ENCODE results near the gene NFKB1. TPM values are rescaled to one million over a fixed set of nuclear protein-coding genes. Genes with fewer than 3 reads are reported as not detected.

Gene NFKB1
- total RNA-seq, 1 donor from 2014 or later: 38.5 TPM

GRCh38 chr4:102521570-102521969, 20.4 kb downstream of the NFKB1 start:
- no peak for DNase-seq (ENCODE audit: extremely low spot score in 2 of 2)
- Histone ChIP-seq H3K4me3 (no peak overlapping the region), H3K27ac (no peak overlapping the region), H3K9me3 (no peaks in the 10 kb centered on the region), H3K36me3 (no peaks in the 10 kb centered on the region), H3K4me1 (peaks cover 44% of the 10 kb centered on the region), H3K27me3 (no peaks in the 10 kb centered on the region)
- intact Hi-C loops (cut with DNase I): no loop called here
- TF ChIP-seq CTCF (IDR thresholded peaks at IDR 0.05): no peak
- no peak for TF ChIP-seq POLR2AphosphoS5 (IDR thresholded peaks at IDR 0.05; ENCODE audit: insufficient read depth in 1 of 2, low read depth in 1 of 2)

GRCh38 chr4:102522031-102522440, 20.9 kb downstream of the NFKB1 start:
- Histone ChIP-seq H3K27ac (no peak overlapping the region), H3K9me3 (no peaks in the 10 kb centered on the region), H3K4me1 (peaks cover 44% of the 10 kb centered on the region), H3K4me3 (no peak overlapping the region), H3K36me3 (no peaks in the 10 kb centered on the region), H3K27me3 (no peaks in the 10 kb centered on the region)
- DNase-seq (ENCODE audit: extremely low spot score in 2 of 2): no peak
- intact Hi-C loops (cut with DNase I): no loop called here
- TF ChIP-seq POLR2A (IDR thresholded peaks at IDR 0.05): no peak
- no peak for TF ChIP-seq CTCF (IDR thresholded peaks at IDR 0.05)
- no peak for TF ChIP-seq POLR2AphosphoS5 (IDR thresholded peaks at IDR 0.05; ENCODE audit: insufficient read depth in 1 of 2, low read depth in 1 of 2)

- Histone ChIP-seq H3K36me3 (no peaks in the 10 kb centered on the region), H3K27me3 (no peaks in the 10 kb centered on the region), H3K4me3 (no peak overlapping the region), H3K4me1 (peaks cover 39% of the 10 kb centered on the region), H3K9me3 (no peaks in the 10 kb centered on the region), H3K27ac (no peak overlapping the region)
- no peak for DNase-seq (ENCODE audit: extremely low spot score in 2 of 2)
- TF ChIP-seq CTCF (IDR thresholded peaks at IDR 0.05): no peak
- TF ChIP-seq POLR2A (IDR thresholded peaks at IDR 0.05): no peak
- no peak for TF ChIP-seq POLR2AphosphoS5 (IDR thresholded peaks at IDR 0.05; ENCODE audit: insufficient read depth in 1 of 2, low read depth in 1 of 2)
- intact Hi-C loops (cut with DNase I): no loop called here
These were observed 23.5 kb downstream of the NFKB1 start for GRCh38 chr4:102524691-102525090.

- H3K27ac ChIP-seq: no peak overlapping the region
- H3K4me1 ChIP-seq: peaks cover 35% of the 10 kb centered on the region
- TF ChIP-seq POLR2AphosphoS5 (IDR thresholded peaks at IDR 0.05; ENCODE audit: insufficient read depth in 1 of 2, low read depth in 1 of 2) (no peak), CTCF (IDR thresholded peaks at IDR 0.05) (no peak), POLR2A (IDR thresholded peaks at IDR 0.05) (no peak)
- H3K27me3 ChIP-seq: no peaks in the 10 kb centered on the region
- H3K4me3 ChIP-seq: no peak overlapping the region
- no peaks in the 10 kb centered on the region for H3K36me3 ChIP-seq
- intact Hi-C loops (cut with DNase I): no loop called here
- no peak for DNase-seq (ENCODE audit: extremely low spot score in 2 of 2)
- H3K9me3 ChIP-seq: no peaks in the 10 kb centered on the region
These were observed 23.9 kb downstream of the NFKB1 start for GRCh38 chr4:102525097-102525496.

GRCh38 chr4:102525504-102525903, 24.3 kb downstream of the NFKB1 start:
- no peaks in the 10 kb centered on the region for H3K36me3 ChIP-seq
- H3K4me3 ChIP-seq: no peak overlapping the region
- intact Hi-C loops (cut with DNase I): no loop called here
- H3K9me3 ChIP-seq: no peaks in the 10 kb centered on the region
- TF ChIP-seq POLR2A (IDR thresholded peaks at IDR 0.05) (no peak), CTCF (IDR thresholded peaks at IDR 0.05) (no peak), POLR2AphosphoS5 (IDR thresholded peaks at IDR 0.05; ENCODE audit: insufficient read depth in 1 of 2, low read depth in 1 of 2) (no peak)
- peaks cover 35% of the 10 kb centered on the region for H3K4me1 ChIP-seq
- no peak for DNase-seq (ENCODE audit: extremely low spot score in 2 of 2)
- no peaks in the 10 kb centered on the region for H3K27me3 ChIP-seq
- H3K27ac ChIP-seq: no peak overlapping the region
